HG02852 (cell line): Measurements from ENCODE around the gene VPS13D.
"Not testable (repeated sequence)": the region's sequence is repeated elsewhere in the genome, so short reads cannot be mapped to it uniquely, and the experiment has no call there.

Experiments used
- ATAC-seq: cut with Tn5 transposase; IDR thresholded peaks from one replicate; pipeline ENCODE4 v1.9.1; 2021; ENCODE audit warnings: mild to moderate bottlenecking, moderate library complexity; ENCODE audit not compliant: unreplicated experiment

VPS13D gene

DNA sequence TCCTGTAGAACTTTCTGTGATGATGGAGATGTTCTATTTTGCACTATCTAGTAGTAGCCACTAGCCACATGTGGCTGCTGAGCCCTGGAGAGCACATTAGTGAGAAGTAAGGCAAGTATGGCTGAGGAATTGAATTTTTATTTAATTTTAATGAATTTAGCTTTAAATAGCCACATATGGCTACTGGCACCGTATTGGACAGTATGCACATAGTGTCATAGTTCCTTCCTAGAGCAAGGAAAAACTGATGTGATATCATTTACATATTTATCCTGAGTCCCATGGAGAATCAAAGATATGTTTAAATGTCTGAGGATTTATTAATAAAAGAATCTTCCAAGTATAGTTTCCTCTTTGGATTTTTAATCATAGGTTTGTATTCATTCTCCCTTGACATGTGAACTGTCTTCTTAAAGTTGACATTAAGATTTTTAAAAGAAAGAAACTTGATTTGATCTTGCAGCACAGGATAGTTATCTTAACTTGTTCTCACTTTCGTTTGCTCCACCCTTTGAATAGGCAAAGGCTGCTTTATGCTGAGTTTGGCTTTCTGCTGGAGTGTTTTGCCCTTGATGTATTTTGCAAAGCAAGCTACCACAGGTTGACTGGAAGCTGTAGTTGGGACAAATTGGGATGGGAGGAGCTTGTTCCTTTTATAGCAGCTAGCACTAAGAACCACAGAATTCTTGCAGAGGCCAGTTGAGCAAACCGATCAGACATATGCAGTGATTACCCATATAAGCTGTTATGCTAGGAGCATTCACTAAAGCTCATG lies 129.7 kb downstream of the VPS13D start:
- no peak for ATAC-seq

DNA sequence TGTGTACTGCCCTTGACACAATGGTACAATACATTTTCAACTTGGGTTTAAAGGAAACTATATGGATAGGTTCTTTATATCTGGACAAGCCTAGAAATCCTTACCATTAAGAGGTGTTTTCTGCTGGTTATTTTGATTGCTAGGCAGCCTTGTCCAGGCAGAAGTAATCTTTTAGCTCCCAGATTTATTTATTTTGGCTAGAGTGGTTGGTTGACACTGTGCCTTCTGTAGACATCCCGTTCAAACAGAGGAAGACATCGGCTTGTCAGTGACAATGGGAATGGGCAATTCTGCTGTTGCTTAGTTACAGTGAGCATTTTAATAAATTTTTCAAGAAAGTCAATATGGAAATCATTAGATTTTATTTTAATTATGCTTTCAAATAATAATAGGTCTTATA lies 138.8 kb downstream of the VPS13D start:
- ATAC-seq: no peak

DNA sequence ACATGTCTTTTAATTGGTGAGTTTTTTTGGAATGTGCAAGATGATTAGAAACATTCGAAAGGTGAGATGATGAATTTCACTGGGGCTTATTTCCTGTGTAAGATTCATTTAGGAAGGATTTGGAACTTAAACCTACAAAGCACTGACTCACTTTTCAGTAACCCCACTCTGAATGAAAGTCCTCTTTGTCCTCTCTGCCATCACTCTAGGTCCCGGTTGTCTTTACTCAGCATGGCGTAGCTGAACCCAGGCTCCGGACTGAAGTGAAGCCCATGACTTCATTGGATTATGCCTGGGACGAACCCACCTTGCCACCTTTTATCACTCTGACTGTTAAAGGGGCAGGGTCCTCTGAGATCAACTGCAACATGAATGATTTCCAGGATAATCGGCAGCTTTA lies 139.4 kb downstream of the VPS13D start:
- ATAC-seq: no peak

DNA sequence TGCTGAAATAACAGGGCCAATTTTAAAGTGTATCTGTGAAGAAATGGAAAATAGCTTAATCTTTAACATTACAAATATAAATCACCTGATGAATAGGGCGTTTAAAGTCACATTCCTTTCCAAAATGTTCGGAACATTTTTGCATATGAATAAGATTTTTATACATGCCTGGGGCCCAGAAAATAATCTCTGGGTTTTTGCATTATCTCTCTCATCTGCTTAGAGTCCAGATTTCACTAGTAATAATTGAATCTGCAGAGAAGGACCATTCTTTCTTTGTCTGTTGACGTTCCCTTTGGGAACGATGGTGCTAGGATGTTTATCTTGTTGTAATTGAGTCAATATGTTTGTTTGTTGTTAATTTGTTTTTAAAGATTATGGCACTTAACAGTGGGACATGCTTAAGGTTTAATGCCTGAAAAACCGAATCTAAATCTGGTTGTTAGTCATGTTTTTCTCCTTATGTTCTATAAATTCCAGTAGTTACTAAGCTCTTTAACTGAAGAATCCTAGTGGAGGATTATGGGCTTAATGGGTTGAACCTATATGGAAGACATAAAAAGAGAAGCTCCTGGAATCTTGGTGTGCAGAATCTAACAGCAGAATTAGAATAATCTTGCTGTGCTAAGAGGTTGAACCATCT lies 140.6 kb downstream of the VPS13D start:
- no peak for ATAC-seq

DNA sequence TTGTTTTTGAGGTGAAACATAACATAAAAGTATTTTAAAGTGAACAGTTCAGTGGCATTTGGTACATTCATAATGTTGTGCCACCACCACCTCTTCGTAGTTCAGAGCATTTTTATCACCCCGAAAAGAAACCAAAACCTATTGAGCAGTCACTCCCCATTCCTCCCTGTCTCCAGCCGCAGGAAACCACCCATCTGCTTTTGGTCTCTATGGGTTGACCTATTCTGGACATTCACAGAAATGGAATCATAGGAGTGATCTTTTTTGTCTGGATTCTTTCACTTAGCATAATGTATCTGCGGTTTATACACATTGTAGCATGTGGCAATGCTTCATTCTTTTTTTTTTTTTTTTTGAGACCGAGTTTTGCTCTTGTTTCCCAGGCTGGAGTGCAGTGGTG lies 141.2 kb downstream of the VPS13D start:
- no peak for ATAC-seq

DNA sequence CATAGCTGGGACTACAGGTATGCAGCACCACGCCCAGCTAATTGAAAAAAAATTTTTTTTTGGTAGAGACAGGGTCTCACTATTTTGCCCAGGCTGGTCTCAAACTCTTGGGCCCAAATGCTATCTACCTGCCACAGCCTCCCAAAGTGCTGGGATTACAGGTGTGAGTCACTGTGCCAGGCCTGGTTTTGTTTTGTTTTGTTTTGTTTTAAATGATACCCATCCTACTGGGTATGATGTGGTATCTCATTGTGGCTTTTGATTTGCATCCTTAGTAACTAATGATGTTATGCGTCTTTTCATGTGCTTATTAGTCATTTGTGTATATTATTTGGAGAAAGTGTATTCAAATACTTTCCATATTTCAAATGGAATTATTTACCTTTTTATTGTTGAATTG lies 142.3 kb downstream of the VPS13D start:
- no peak for ATAC-seq

DNA sequence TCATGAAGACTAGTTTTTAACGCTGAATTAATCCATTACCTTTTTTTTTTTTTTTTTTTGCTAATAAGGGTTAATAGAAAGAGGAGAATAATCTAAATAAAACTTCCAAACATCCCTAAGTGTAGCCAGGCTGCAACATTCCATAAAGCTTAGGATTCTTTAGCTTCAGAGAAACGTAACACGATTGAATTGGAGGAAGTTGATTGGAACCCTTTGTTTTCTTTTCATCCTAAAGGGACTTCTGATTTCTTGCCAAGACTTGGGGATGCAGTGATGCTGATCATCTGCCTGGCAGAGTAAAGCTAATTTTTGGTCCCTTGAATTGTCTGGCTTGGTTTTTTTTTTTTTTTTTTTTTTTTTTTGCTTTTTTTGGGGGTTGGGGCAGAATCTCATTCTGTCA lies 142.9 kb downstream of the VPS13D start:
- ATAC-seq: no peak

DNA sequence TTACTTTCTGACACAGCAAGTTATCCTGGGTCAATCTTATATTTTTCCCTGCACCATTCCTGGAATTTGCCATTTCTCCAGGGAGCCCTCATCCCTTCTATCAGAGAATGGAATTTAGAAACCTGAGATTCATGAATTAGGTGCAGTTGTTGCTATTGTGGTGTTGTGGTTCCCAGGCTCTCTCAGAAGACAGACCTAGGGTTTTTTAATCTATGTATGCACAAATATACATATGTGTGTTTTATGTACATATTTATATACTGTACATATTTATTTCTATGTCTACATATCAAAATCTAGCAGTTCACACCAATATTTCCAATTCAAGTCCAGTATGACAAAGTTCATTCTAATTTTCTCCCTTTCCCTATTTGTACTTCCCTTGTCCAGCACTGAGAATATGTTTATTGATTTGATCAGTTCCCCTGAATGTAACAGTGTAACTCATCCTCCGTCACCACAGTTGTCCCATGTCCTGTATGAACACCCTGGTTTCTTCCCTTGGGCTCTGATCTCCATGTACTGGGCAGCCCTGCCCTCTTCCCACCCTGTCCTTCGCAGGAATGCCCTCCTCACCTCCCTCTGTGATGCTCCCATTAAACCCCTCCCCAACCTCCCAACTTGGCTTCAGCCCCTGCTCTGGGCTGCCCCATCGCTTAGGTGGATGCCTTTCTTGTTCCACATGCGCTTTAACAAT lies 145.5 kb downstream of the VPS13D start:
- no peak for ATAC-seq

DNA sequence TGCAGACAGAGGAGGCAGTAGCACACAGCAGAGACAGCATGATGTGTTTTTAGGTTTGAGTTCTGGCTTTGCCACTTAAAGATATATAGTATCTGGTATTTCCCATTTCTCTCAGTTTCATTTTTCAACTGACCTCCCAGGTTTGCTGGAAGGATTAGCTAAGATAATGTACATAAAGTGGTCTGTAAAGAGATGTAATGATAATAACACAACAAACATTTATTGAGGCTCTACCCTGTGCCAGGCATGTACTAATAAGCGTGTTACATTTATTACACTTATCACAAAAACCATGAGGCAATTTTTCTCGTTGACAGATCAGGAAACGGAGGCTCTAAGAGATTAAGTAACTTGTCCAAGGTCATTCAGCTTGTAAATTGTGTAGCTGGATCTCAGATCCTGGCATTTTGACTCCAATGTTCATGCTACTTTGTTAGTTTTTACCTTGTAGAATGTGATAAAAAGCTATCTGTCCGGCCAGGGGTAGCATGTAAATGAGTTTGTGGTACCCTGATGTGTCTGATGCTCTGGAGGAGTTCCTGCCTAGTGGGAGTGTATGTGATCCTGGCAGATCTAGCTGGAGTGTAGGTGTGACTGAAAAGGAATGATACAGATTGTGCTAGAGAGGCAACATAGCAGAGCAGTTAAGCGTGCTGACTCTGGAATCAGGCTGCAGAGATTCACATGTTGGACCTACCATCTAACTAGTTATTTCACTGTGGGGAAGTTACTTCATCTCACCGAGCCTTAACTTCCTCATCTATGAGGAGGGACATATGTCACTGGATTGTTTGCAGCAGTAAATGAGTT lies 146.6 kb downstream of the VPS13D start:
- no peak for ATAC-seq

DNA sequence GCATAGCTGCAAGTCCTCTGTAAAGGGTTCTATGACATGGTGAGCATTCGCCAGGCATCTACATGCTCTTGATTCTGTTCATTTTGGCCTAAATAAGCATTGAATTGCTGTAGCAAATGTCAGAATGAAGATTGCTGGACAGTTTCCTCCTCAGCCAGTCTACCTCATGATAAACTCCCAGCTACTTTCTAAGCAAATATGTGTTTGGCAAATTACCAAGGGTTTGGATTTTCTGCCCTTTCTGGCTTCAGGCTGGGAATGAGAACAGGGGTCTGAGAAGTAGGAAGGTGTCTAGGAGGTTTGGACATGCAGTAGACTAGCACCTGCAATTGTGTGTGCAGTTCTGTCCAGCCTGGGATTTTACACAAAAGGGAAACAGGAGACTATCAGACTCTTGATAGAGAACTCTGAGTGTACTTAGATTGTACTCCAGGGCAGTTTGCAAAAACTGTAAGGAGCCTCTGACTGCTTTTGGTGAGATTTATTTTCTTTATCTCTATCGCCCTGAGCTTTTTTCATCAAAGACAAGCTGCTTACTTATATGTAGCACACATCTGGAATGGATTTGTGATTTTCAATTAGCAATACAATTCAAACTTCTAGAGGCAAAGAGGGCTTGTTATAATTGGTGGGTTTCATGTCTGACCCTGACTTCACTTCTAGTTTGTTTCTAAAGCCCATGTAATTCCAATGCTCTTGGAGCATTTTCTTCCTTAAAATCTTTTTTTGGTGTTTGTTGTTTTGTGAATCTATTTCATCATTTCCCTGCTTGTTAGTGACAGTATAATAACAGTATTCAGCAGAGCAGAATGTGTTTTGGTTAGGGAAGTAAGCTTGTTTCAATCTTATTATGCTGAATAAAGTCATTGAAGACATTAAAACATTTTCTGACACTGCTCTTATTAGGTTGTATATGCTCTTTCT lies 150.8 kb downstream of the VPS13D start:
- ATAC-seq: no peak

DNA sequence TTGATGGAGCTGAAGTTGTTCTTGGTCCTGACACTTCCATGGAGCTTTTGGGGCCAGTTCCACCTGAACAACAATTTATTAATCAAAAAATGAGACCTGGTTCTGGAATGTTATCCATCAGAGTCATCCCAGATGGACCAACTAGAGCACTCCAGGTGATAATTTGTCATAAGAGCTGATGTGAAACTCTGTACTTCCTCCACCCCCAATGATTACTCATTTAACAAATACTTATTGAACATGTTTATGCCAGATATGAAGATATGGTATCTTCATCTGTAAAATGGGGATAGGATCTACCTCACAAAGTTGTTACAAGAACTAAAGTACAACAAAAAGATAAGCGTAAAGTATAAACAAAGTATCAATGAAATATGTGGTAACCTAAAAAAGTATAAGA lies 153.2 kb downstream of the VPS13D start:
- no peak for ATAC-seq

DNA sequence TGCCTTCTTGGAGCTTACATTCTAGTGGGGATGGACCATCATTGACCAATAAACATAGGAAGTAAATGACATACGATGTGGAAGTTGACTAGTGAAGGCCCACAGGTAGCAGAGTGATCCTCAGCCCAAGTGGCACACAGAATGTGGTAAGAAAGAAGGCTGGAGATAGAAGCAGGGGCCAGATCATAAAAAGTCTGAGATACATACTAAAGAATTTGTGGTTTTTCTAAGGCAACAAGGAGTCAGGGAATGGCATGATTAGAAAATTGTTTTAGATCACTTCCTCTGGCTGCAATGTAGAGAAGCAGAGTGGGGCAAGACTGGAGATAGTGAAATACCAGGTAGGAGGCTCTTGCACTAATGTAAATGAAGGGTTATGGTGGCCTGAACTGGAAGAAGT lies 154.0 kb downstream of the VPS13D start:
- no peak for ATAC-seq

DNA sequence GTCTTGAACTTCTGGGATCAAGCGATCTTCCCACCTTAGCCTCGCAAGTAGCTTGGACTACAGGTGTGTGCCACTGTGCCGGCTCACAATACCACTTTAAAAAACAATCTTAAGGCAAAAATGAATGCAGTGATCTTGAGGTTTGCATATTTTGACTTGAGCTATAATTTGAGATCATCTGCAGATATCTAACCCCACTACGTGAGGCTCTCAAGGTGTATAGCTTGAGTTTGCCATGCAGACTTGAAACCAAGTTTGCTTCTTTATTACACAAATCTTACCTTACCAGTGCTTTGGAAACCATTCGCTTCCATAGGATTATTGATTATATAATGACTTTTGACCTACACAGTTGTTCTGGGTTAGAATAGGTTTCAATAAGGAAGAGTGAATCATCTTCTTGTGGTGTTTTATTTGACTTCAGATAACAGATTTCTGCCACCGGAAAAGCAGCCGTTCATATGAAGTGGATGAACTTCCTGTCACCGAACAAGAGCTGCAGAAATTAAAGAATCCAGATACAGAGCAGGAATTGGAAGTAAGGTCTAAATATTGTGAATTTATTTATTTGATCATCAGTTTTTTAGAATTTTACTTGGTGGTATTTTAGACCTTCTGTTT lies 155.1 kb downstream of the VPS13D start:
- no peak for ATAC-seq

DNA sequence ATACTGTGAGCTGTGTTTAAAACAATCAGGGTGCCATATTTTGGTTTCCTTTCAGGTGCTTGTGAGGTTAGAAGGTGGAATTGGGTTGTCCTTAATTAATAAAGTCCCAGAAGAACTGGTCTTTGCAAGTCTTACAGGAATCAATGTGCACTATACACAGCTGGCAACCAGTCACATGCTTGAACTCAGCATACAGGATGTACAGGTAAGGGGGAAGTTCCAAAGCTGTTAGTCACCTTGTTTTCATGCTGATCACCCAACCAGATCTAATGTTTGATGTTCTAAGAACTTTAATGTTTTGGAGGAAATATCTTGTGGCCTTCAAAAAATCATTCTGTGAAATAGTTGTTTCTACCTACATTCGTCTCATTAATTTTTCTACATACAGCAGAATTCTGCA lies 156.3 kb downstream of the VPS13D start:
- ATAC-seq: no peak

DNA sequence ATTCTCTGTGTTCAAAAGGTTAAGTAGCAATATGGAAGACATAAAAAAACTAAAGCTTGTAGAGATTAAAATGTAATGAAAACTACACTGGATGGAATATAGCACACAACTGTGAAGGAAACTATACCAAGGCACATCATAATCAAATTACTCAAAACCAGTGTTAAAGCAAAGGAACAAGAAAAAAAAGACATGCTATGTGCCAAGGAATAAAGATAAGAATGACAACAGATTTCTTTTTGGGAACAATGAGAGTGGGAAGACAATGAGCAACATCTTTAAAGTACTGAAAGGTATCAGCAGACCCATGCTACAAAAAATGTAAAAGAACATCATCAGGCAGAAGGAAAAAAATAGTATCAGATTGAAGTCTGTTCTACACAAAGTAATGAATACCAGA lies 157.8 kb downstream of the VPS13D start:
- ATAC-seq: no peak

DNA sequence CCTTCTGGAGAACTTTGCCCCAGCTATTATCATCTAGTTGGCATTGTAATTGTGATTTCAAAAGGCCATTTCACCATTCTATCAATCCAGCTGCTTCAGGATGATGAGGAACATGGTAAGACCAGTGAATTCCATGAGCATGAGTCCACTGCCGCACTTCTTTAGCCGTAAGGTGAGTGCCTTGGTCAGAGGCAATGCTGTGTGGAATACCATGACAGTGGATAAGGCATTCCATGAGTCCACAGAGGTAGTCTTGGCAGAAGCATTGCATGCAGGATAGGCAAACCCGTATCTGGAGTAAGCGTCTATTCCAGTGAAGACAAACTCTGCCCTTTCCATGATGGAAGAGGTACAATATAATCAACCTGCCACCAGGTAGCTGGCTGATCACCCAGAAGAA lies 160.5 kb downstream of the VPS13D start:
- not testable (repeated sequence) for ATAC-seq

DNA sequence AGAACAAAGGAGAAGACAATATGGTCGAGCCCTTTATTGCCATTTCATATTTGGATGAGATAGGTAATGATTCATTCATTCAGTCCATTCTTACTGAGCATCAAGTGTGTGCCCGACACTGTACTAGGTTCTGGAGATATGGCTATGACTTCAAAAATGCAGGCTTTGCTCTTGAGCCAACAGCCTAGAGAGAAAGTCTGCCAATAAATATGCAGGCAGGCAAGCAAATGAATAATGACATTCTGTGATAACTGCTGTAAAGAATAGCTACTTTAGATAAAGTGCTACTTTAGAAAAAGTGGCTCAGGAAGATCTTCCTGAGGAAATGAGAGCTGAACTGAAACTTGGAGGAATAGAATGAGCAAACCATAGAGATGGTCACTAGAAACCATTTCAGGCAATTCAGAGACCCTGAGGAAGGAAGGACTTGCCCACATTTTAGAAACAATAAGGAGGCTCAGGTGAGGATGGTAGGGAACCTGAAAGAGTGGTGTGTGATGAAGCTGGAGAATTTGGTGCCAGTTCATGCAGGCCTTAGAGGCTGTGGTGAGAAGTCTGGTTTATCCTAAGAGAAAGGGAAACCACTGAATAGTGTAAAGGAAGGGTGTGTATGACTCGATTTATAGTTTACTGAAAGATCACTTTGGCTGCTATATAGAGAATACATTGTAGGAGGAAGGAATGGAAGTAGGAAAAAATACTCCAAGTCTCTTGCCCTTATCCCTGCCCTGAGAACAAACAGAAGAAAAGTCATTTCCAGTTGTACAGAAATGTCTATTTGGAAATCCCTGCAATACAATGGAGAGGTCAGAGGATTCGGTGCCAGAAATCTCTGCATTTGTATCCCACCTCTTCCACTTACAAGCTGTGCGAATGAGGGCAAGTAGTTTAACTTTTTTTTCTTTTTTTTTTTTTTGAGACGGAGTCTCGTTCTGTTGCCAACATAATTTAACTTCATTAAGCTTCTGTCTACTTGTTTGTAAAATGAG lies 167.9 kb downstream of the VPS13D start:
- no peak for ATAC-seq

DNA sequence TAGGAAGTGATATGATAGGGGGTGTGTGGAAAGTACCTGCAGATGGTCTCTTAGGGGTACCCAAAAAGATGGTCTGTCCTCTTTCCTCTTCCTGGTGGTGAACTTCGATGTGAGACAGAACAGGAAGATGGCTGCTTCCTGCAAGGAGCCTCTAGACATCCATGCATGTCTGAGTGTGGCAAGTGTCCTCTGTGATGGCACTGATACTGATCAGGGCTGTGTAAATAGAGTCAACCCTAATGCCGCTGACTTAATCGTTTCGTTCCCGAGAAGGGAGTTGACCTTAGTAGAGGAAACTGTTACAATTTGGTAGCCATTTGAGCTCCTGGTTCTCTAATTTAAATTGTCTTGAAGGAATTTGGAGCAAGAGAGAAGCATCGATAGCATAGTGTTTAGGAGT lies 168.6 kb downstream of the VPS13D start:
- no peak for ATAC-seq
